ENCODE measurements around the gene RMI1. TPM values are rescaled to one million over a fixed set of nuclear protein-coding genes. Genes with fewer than 3 reads are reported as not detected.
A peak's percentile ranks its signal among the peaks of the same experiment; 100 is the strongest.

The RMI1 gene
- total RNA-seq, 1 experiment from 2014 or later = 10.2 TPM

- H3K4me3 Mint-ChIP-seq (ENCODE audit: unreplicated experiment) = no peak overlapping the region
- BruUV-seq (replicated peaks) = no TSS peak
- H3K27ac Mint-ChIP-seq (ENCODE audit: unreplicated experiment) = no peak overlapping the region
Measured at GRCh38 chr9:83992407-83992806, 11.8 kb downstream of the RMI1 start.

GRCh38 chr9:83992901-83993300 is 12.3 kb downstream of the RMI1 start:
- CTCF ChIA-PET = no interaction called here
- H3K27me3 Mint-ChIP-seq (ENCODE audit: insufficient read depth, unreplicated experiment) = no peaks in the 10 kb centered on the region
- TF ChIP-seq CTCF (IDR thresholded peaks at IDR 0.05; ENCODE audit: insufficient read depth in 1 of 2, low read depth in 1 of 2, low read length in 1 of 2, severe bottlenecking in 1 of 2, unreplicated experiment in 1 of 2) = no peak

More at GRCh38 chr9:83992407-83992806, 11.8 kb downstream of the RMI1 start:
- DNase-seq = peak in 1 of 2 experiments; percentile 3
- ChIA-PET POLR2A (interaction anchor here (0.5 kb wide), 1 partner anchor 31 kb away, joined by 3 read pairs; no protein-coding TSS in a partner anchor), CTCF (interaction anchor here (0.7 kb wide), 1 partner anchor 1424 kb away, joined by 3 read pairs; no protein-coding TSS in a partner anchor)
- Mint-ChIP-seq H3K36me3 (ENCODE audit: insufficient read depth, unreplicated experiment) (no peaks in the 10 kb centered on the region), H3K4me1 (ENCODE audit: low read depth, unreplicated experiment) (no peaks in the 10 kb centered on the region), H3K9me3 (ENCODE audit: unreplicated experiment) (no peaks in the 10 kb centered on the region), H3K27me3 (ENCODE audit: insufficient read depth, unreplicated experiment) (no peaks in the 10 kb centered on the region)
- intact Hi-C loops (cut with micrococcal nuclease; ENCODE audit: unreplicated experiment) = no loop called here
- Histone ChIP-seq H3K9me3 (no peaks in the 10 kb centered on the region), H3K4me1 (0 out of 2 replicates have a peak, but pooled peaks cover 3% of the 10 kb centered on the region), H3K4me3 (ENCODE audit: low read depth, low read length) (no peak overlapping the region), H3K36me3 (ENCODE audit: control insufficient read depth, insufficient read depth, low read length) (no peaks in the 10 kb centered on the region), H3K27me3 (replicated peaks; ENCODE audit: control insufficient read depth, insufficient read depth, low read length) (no peaks in the 10 kb centered on the region)
- no peak for TF ChIP-seq CTCF (IDR thresholded peaks at IDR 0.05; ENCODE audit: insufficient read depth in 1 of 2, low read depth in 1 of 2, low read length in 1 of 2, severe bottlenecking in 1 of 2, unreplicated experiment in 1 of 2)

GRCh38 chr9:83996126-83996525 is 15.5 kb downstream of the RMI1 start:
- DNase-seq = no peak
- Mint-ChIP-seq H3K27me3 (ENCODE audit: insufficient read depth, unreplicated experiment) (no peaks in the 10 kb centered on the region), H3K36me3 (ENCODE audit: insufficient read depth, unreplicated experiment) (no peaks in the 10 kb centered on the region), H3K9me3 (ENCODE audit: unreplicated experiment) (no peaks in the 10 kb centered on the region), H3K27ac (ENCODE audit: unreplicated experiment) (no peak overlapping the region), H3K4me3 (ENCODE audit: unreplicated experiment) (no peak overlapping the region), H3K4me1 (ENCODE audit: low read depth, unreplicated experiment) (no peaks in the 10 kb centered on the region)
- no peaks in the 10 kb centered on the region for H3K36me3 ChIP-seq (ENCODE audit: control insufficient read depth, insufficient read depth, low read length)
- no peaks in the 10 kb centered on the region for H3K27me3 ChIP-seq (replicated peaks; ENCODE audit: control insufficient read depth, insufficient read depth, low read length)
- H3K9me3 ChIP-seq = no peaks in the 10 kb centered on the region
- TF ChIP-seq CTCF (IDR thresholded peaks at IDR 0.05; ENCODE audit: insufficient read depth in 1 of 2, low read depth in 1 of 2, low read length in 1 of 2, severe bottlenecking in 1 of 2, unreplicated experiment in 1 of 2) = no peak
- 0 out of 2 replicates have a peak, but pooled peaks cover 3% of the 10 kb centered on the region for H3K4me1 ChIP-seq
- ChIA-PET POLR2A (no interaction called here), CTCF (no interaction called here)
- no TSS peak for BruUV-seq (replicated peaks)
- intact Hi-C loops (cut with micrococcal nuclease; ENCODE audit: unreplicated experiment) = no loop called here
- no peak overlapping the region for H3K4me3 ChIP-seq (ENCODE audit: low read depth, low read length)

More at GRCh38 chr9:83992901-83993300, 12.3 kb downstream of the RMI1 start:
- no peaks in the 10 kb centered on the region for H3K9me3 Mint-ChIP-seq (ENCODE audit: unreplicated experiment)
- Histone ChIP-seq H3K9me3 (no peaks in the 10 kb centered on the region), H3K4me3 (ENCODE audit: low read depth, low read length) (no peak overlapping the region), H3K27me3 (replicated peaks; ENCODE audit: control insufficient read depth, insufficient read depth, low read length) (no peaks in the 10 kb centered on the region), H3K4me1 (0 out of 2 replicates have a peak, but pooled peaks cover 3% of the 10 kb centered on the region), H3K36me3 (ENCODE audit: control insufficient read depth, insufficient read depth, low read length) (no peaks in the 10 kb centered on the region)
- no peak overlapping the region for H3K27ac Mint-ChIP-seq (ENCODE audit: unreplicated experiment)
- no peaks in the 10 kb centered on the region for H3K4me1 Mint-ChIP-seq (ENCODE audit: low read depth, unreplicated experiment)
- H3K36me3 Mint-ChIP-seq (ENCODE audit: insufficient read depth, unreplicated experiment) = no peaks in the 10 kb centered on the region
- DNase-seq = no peak
- POLR2A ChIA-PET = no interaction called here
- no peak overlapping the region for H3K4me3 Mint-ChIP-seq (ENCODE audit: unreplicated experiment)
- intact Hi-C loops (cut with micrococcal nuclease; ENCODE audit: unreplicated experiment) = no loop called here
- no TSS peak for BruUV-seq (replicated peaks)
